Pancreas (tissue), 10 donors: ENCODE data around the gene SCUBE3. TPM values are rescaled to one million over a fixed set of nuclear protein-coding genes. Genes with fewer than 3 reads are reported as not detected.

Source experiments
- ATAC-seq, 4 donors: fragments of 200-7000 bp; cut with Tn5 transposase; one replicate each; pipeline versions ENCODE4 v1.8.0 to v1.9.1; 2020; ENCODE audit warnings: mild to moderate bottlenecking in 4 of 4, moderate library complexity in 4 of 4
- DNase-seq, 6 donors: peaks; one replicate each; pipeline ENCODE4 v3.0.0-alpha.2; 2020
- FAIRE-seq: peaks from 2 replicates; lab custom pipeline; 2012; peaks lifted over from hg19 to GRCh38; lab: Jason Lieb, UNC
- H3K27ac ChIP-seq, 4 donors: fragments of 200-600 bp; sonication (generic); 1 replicate in 3 of 4; 2 replicates in 1 of 4; pipeline versions ENCODE4 v1.5.0 to v1.8.0; 2020
- H3K27me3 ChIP-seq, 4 donors: fragments of 200-600 bp; one replicate each; pipeline ENCODE4 v1.8.0; 2021
- H3K36me3 ChIP-seq, 3 donors: fragments of 200-600 bp; sonication (generic) in 1 of 3; one replicate each; pipeline versions ENCODE4 v1.5.0 to v1.8.0; 2020 to 2021
- H3K4me1 ChIP-seq, 3 donors: fragments of 200-600 bp; one replicate each; pipeline ENCODE4 v1.8.0; 2021
- H3K4me3 ChIP-seq, 4 donors: fragments of 200-600 bp; sonication (generic) in 2 of 4; one replicate each; pipeline versions ENCODE4 v1.5.0 to v1.8.0; 2020 to 2021
- H3K9me3 ChIP-seq, 4 donors: fragments of 200-600 bp; one replicate each; pipeline ENCODE4 v1.8.0; 2021
- WGBS, 2 donors: extraction: QIAGEN DNeasy Blood & Tissue Kit; methylation state at CpG; one replicate each; pipeline ENCODE4 v1.1.7; 2013; 5-methylcytosine and 5-hydroxymethylcytosine counted together
- intact Hi-C, 3 donors: fragments of 100-400 bp; cut with DNase I; formaldehyde crosslinking; loops; one replicate each; pipeline versions ENCODE4 v1.11.1 to v1.14.2; 2022
- polyA plus RNA-seq, 2 donors: library from polyadenylated mRNA; stranded (reverse); fragments of 200-250 nt; gene quantifications; one replicate each; pipeline ENCODE4 v1.2.3, GENCODE V29; 2013
- total RNA-seq, 6 donors: library from RNA; stranded (reverse); fragmentation: NEBNext Ultra II Directional in 4 of 6; extraction: Animal tissue kit (Norgen Biotek cat#: 25700) in 4 of 6; gene quantifications; one replicate each; pipeline versions ENCODE4 v1.2.1 to v1.2.4, GENCODE V29; 2021 to 2023
- TF ChIP-seq, protein P1 (sequence below), 4 donors: fragments of 200-600 bp; sonication (generic) in 3 of 4; IDR thresholded peaks; one replicate each; pipeline versions ENCODE4 v1.5.0 to v1.8.0; 2021; ENCODE audit warnings: antibody characterized with exemption in 4 of 4
- donor health status: healthy with polysubstance abuse.
- donor health status: DM: no; HTN: no; CAD: no; lungs with moderate emphysema.
- donor health status: DM: no; HTN: no; CAD: no.
- donor health status: control.
- donor health status: control.
- donor health status: Bipolar disorder and iron deficiency.
- donor health status: DM: yes; HTN: yes; CAD: no.
- donor health status: DM: no; HTN: no; CAD: no.
- donor health status: DM: no; HTN: no; CAD: no.
- donor health status: DM: yes; HTN: yes; CAD: no.

The SCUBE3 gene
- total and polyA plus RNA-seq, 8 donors = 0.02 to 0.15 (median 0.03) TPM; not detected in 1

DNA sequence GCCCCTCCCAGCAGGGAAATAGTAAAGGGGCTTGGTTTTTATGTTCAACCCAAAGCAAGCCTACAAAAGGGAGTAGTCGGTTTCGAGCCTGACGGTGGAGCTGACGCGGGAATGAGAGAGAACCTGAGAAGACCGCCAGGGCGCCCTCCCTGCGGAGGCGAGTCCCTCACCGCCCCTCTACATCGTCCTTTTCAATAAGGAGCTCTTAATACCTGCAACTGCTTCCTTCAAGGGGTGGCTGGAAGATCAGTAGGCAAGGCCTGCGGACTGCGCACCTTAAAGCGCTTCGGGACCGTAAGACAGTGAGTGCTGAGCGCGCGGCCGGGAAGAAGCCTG lies 45.1 kb downstream of the SCUBE3 start:
- WGBS, 2 donors = 0% methylated on average over 20 of the region's 20 CpGs
- no peak for FAIRE-seq
- H3K27ac ChIP-seq = peak overlapping the region; percentile 53 to 94 (median 92)
- TF ChIP-seq, protein P1, sequence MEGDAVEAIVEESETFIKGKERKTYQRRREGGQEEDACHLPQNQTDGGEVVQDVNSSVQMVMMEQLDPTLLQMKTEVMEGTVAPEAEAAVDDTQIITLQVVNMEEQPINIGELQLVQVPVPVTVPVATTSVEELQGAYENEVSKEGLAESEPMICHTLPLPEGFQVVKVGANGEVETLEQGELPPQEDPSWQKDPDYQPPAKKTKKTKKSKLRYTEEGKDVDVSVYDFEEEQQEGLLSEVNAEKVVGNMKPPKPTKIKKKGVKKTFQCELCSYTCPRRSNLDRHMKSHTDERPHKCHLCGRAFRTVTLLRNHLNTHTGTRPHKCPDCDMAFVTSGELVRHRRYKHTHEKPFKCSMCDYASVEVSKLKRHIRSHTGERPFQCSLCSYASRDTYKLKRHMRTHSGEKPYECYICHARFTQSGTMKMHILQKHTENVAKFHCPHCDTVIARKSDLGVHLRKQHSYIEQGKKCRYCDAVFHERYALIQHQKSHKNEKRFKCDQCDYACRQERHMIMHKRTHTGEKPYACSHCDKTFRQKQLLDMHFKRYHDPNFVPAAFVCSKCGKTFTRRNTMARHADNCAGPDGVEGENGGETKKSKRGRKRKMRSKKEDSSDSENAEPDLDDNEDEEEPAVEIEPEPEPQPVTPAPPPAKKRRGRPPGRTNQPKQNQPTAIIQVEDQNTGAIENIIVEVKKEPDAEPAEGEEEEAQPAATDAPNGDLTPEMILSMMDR (IDR thresholded peaks at IDR 0.05) = no peak
- H3K4me3 ChIP-seq = peak overlapping the region; percentile 77 to 97 (median 91)
- no peaks in the 10 kb centered on the region for H3K27me3 ChIP-seq
- H3K4me1 ChIP-seq = peaks cover 0 to 13% (median 0%) of the 10 kb centered on the region in 3 donors
- peak in 2 of 4 donors; percentile 2 to 22 for ATAC-seq
- intact Hi-C loops = no loop called here
- H3K9me3 ChIP-seq = no peaks in the 10 kb centered on the region
- DNase-seq = peak in 1 of 6 donors; percentile 59
- H3K36me3 ChIP-seq = no peaks in the 10 kb centered on the region

GRCh38 chr6:35259194-35259947 lies 45.6 kb downstream of the SCUBE3 start, which contains the start of gene ZNF76:
Gene ZNF76, plus strand, starts transcription at chr6:35259735. Its CDS starts 21,417 bp downstream, at chr6:35281152.
- Histone ChIP-seq H3K27me3 (no peaks in the 10 kb centered on the region), H3K4me3 (peak within 1 kb of the TSS; percentile 77 to 97 (median 91)), H3K9me3 (no peaks in the 10 kb centered on the region), H3K4me1 (peaks cover 0 to 13% (median 0%) of the 10 kb centered on the region in 3 donors), H3K27ac (peak within 1 kb of the TSS; percentile 91 to 96 (median 94)), H3K36me3 (no peaks in the 10 kb centered on the region)
- peak; percentile 90 to 96 (median 96) for ATAC-seq
- intact Hi-C loops = no loop called here
- WGBS, 2 donors = 0 to 1% methylated on average over 61 to 82 of the region's 82 CpGs
- TF ChIP-seq, protein P1 (IDR thresholded peaks at IDR 0.05) = no peak
- DNase-seq = peak; percentile 98 to 100 (median 99)
- no peak for FAIRE-seq

DNA sequence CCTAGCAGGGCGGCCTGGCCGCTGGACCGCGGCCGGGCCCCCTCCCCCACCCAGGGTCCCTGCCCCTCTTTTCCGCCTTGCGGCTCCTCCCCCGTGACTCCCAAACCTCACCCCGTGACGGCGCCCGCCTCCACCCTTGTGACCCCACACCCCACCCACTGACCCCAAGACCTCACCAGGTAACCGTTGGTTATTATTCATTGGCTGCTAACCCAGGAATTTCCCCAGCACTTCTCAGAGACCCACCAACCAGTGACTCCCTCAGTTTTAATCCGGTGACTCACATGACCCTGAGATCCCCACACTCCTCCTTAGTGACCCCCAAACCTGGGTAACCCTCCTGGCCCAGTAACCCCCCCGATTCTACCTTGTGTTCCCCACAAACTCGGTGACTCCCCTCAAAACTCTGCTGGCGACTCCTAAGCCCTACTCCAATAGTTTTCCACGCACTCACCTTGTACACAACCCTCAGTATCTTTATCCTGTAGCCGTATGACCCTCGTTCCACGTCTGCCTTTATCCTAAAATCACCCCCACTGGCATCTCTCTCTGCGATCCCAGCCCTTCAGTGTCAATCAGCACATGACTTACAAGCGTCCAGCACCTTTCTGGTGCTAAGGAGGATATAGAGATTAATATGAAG lies 46.3 kb downstream of the SCUBE3 start:
- TF ChIP-seq, protein P1 (IDR thresholded peaks at IDR 0.05) = no peak
- Histone ChIP-seq H3K36me3 (no peaks in the 10 kb centered on the region), H3K4me1 (peaks cover 0 to 13% (median 0%) of the 10 kb centered on the region in 3 donors), H3K27me3 (no peaks in the 10 kb centered on the region), H3K27ac (peak overlapping the region; percentile 91 to 96 (median 94)), H3K9me3 (no peaks in the 10 kb centered on the region), H3K4me3 (peak overlapping the region; percentile 77 to 97 (median 91))
- WGBS, 2 donors = 3% methylated on average over 15 to 23 of the region's 23 CpGs
- DNase-seq = peak; percentile 74 to 88 (median 80)
- ATAC-seq = peak; percentile 52 to 69 (median 60)
- no peak for FAIRE-seq
- intact Hi-C loops = no loop called here

DNA sequence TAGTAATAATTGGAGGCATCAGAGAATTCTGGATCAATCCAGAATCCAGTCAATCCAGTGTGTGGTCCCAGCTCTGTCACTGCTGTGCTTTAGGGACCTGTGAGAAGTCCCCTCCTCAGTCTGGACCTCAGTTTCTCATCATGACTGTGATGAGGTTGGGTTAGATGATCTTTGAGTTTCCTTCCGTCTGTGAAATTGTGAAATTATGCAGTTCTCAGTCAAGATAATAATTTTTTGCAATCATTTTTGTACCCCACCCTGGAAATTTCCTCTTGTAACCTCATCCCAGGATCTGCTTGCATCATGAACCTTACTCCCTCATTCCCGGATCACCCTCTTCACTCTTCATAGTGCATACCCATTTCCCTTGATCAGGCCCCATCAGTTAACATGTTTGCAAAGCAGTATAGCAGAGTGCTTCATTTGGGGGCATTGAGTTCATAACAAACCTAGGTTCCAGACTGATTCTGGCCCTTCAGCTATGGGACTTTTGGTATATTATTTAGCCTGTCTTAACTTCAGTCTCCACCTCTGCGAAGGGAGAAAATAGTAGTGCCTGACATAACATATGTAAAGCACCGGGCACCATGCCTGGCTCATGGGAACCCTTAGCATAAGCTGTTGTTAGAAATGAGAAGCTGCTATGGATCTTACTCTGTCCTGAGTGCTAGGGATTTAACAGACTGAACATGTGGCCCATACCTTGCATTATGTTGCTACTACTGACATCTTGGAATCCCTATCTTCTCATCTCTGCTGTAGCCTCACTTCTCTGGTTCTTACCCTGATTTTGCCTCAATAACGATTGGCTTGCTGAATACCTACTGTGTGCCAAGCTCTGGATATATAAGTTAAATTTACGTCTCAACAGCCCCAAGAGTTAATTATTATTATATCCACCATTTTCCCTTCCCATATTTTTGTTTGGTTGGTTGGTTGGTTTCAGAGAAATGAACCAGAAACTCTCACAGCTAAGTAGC lies 47.1 kb downstream of the SCUBE3 start:
- Histone ChIP-seq H3K36me3 (no peaks in the 10 kb centered on the region), H3K27me3 (no peaks in the 10 kb centered on the region), H3K27ac (peak overlapping the region; percentile 91 to 96 (median 94)), H3K4me1 (peaks cover 0 to 13% (median 0%) of the 10 kb centered on the region in 3 donors), H3K4me3 (peak overlapping the region in 3 of 4 donors; percentile 77 to 97 (median 93)), H3K9me3 (no peaks in the 10 kb centered on the region)
- FAIRE-seq = no peak
- 78 to 83% methylated on average over 6 of the region's 6 CpGs for WGBS, 2 donors
- no peak for ATAC-seq
- DNase-seq = no peak
- TF ChIP-seq, protein P1 (IDR thresholded peaks at IDR 0.05) = no peak
- intact Hi-C loops = no loop called here
